Mucosa of rectum (tissue), 2 donors: Measurements from ENCODE around the gene TCTN2.

Experiments
- H3K27ac ChIP-seq, 2 donors: one replicate each; pipeline ENCODE4 v1.7.0; 2013; ENCODE audit warnings: inconsistent platforms in 2 of 2, low read depth in 2 of 2, low read length in 2 of 2
- H3K27me3 ChIP-seq, 2 donors: one replicate each; pipeline ENCODE4 v1.7.0; 2013; ENCODE audit warnings: low read length in 2 of 2; ENCODE audit not compliant: control insufficient read depth in 2 of 2, insufficient read depth in 2 of 2
- H3K36me3 ChIP-seq, 2 donors: one replicate each; pipeline ENCODE4 v1.7.0; 2013; ENCODE audit warnings: low read length in 2 of 2; ENCODE audit not compliant: control insufficient read depth in 2 of 2, insufficient read depth in 2 of 2
- H3K4me1 ChIP-seq, 2 donors: one replicate each; pipeline ENCODE4 v1.7.0; 2013; ENCODE audit warnings: low read length in 2 of 2, mild to moderate bottlenecking in 1 of 2; ENCODE audit not compliant: control insufficient read depth in 2 of 2, insufficient read depth in 2 of 2
- H3K4me3 ChIP-seq, 2 donors: one replicate each; pipeline ENCODE4 v1.7.0; 2013; ENCODE audit warnings: low read length in 2 of 2
- H3K9ac ChIP-seq, 2 donors: one replicate each; pipeline ENCODE4 v1.7.0; 2013; ENCODE audit warnings: low read length in 2 of 2, low read depth in 1 of 2, mild to moderate bottlenecking in 1 of 2
- H3K9me3 ChIP-seq, 2 donors: one replicate each; pipeline ENCODE4 v1.7.0; 2013; ENCODE audit warnings: low read length in 2 of 2; ENCODE audit not compliant: control insufficient read depth in 2 of 2
- donor health status: healthy.
- donor health status: Normal muscosa, but diverticular disease.

Gene TCTN2

DNA sequence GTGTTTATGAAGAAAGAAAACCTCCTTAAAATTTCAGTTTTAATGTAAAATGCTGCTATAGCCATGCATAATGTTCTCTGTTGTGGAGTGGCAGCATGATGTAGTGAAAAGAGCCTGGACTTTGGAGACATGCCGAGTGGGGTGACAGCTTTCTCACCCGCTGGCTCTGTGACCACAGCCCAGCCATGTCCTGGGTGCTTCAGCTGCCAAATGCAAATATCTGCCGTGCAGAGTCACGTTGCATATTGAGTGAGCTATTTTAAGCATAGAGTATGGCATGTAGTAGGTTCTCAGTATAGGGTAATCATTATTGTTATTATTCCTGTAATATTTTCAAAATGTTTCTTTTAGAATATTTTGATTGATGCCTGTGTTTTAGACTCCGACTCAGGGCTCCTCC is 15.5 kb upstream of the TCTN2 start:
- Histone ChIP-seq H3K9me3 (no peaks in the 10 kb centered on the region), H3K36me3 (peaks cover 10 to 19% of the 10 kb centered on the region in 2 donors), H3K27me3 (no peaks in the 10 kb centered on the region), H3K27ac (no peak overlapping the region), H3K4me3 (no peak overlapping the region), H3K4me1 (no peaks in the 10 kb centered on the region), H3K9ac (no peak overlapping the region)

DNA sequence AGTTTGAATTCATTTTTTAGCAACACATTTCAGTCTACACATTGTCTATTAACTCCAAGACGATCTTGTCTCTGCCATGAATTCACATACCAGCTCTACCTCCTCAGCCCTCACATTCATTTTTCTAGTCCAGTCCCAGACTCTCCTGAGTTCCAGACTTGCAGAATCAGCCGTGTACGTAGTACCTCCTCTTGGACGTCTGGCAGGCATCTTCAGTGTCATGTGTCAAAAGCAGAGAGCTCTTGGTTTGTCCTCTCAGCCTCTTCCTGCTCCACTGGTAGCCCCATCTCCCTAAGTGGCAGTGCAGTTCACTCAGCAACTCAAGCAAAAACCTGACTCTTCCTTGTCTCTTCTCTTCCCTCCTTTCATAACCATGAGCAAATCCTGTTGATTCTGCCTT is 14.5 kb upstream of the TCTN2 start:
- Histone ChIP-seq H3K27me3 (no peaks in the 10 kb centered on the region), H3K4me3 (no peak overlapping the region), H3K36me3 (peaks cover 10 to 22% of the 10 kb centered on the region in 2 donors), H3K9me3 (no peaks in the 10 kb centered on the region), H3K27ac (no peak overlapping the region), H3K9ac (no peak overlapping the region), H3K4me1 (no peaks in the 10 kb centered on the region)

- H3K4me1 ChIP-seq: no peaks in the 10 kb centered on the region
- H3K36me3 ChIP-seq: peaks cover 10 to 22% of the 10 kb centered on the region in 2 donors
- no peak overlapping the region for H3K9ac ChIP-seq
- no peaks in the 10 kb centered on the region for H3K27me3 ChIP-seq
- H3K27ac ChIP-seq: no peak overlapping the region
- H3K4me3 ChIP-seq: no peak overlapping the region
- no peaks in the 10 kb centered on the region for H3K9me3 ChIP-seq
Measured at GRCh38 chr12:123657211-123657610, 13.7 kb upstream of the TCTN2 start.

- Histone ChIP-seq H3K36me3 (peaks cover 10 to 22% of the 10 kb centered on the region in 2 donors), H3K9ac (no peak overlapping the region), H3K27me3 (no peaks in the 10 kb centered on the region), H3K4me3 (no peak overlapping the region), H3K27ac (no peak overlapping the region), H3K9me3 (no peaks in the 10 kb centered on the region), H3K4me1 (no peaks in the 10 kb centered on the region)
Measured at GRCh38 chr12:123659996-123660727, 10.8 kb upstream of the TCTN2 start.

- Histone ChIP-seq H3K4me1 (peaks cover 6 to 10% of the 10 kb centered on the region in 2 donors), H3K4me3 (no peak overlapping the region), H3K9ac (no peak overlapping the region), H3K9me3 (no peaks in the 10 kb centered on the region), H3K27ac (no peak overlapping the region), H3K27me3 (no peaks in the 10 kb centered on the region), H3K36me3 (no peaks in the 10 kb centered on the region)
Measured at GRCh38 chr12:123667771-123668170, 3.1 kb upstream of the TCTN2 start.

- no peaks in the 10 kb centered on the region for H3K27me3 ChIP-seq
- H3K36me3 ChIP-seq: peaks cover 4 to 7% of the 10 kb centered on the region in 2 donors
- no peaks in the 10 kb centered on the region for H3K9me3 ChIP-seq
- H3K4me1 ChIP-seq: peaks cover 6 to 10% of the 10 kb centered on the region in 2 donors
- H3K4me3 ChIP-seq: peak overlapping the region in 1 of 2 donors; percentile 93
- no peak overlapping the region for H3K27ac ChIP-seq
- H3K9ac ChIP-seq: no peak overlapping the region
Measured at GRCh38 chr12:123671876-123672275, 963 bp downstream of the TCTN2 start.

DNA sequence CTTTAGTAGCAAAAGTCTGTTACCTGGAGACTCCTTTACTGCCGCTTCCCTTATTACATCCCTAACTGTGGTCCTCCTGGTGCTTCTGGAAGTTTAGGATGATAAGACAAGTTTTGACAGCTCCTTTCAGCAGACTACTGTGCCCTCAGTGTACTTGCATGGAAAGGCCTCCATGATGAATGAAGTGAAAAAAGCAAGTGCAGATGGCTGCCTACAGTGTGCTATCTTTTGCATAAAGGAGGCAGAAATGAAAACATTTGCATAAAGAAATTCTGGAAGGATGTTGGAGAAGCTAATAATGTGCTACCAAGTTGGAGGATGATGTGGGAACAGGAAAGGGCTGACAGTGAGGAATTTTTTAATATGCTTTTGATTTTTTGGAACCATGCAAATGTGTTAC is 4.5 kb downstream of the TCTN2 start:
- H3K9ac ChIP-seq: no peak overlapping the region
- H3K27me3 ChIP-seq: no peaks in the 10 kb centered on the region
- no peak overlapping the region for H3K27ac ChIP-seq
- no peak overlapping the region for H3K4me3 ChIP-seq
- peaks cover 4 to 7% of the 10 kb centered on the region in 2 donors for H3K36me3 ChIP-seq
- peaks cover 6 to 10% of the 10 kb centered on the region in 2 donors for H3K4me1 ChIP-seq
- no peaks in the 10 kb centered on the region for H3K9me3 ChIP-seq

- no peak overlapping the region for H3K4me3 ChIP-seq
- no peak overlapping the region for H3K9ac ChIP-seq
- no peak overlapping the region for H3K27ac ChIP-seq
- peaks cover 2 to 4% of the 10 kb centered on the region in 2 donors for H3K4me1 ChIP-seq
- no peaks in the 10 kb centered on the region for H3K9me3 ChIP-seq
- H3K36me3 ChIP-seq: peaks cover 4 to 7% of the 10 kb centered on the region in 2 donors
- no peaks in the 10 kb centered on the region for H3K27me3 ChIP-seq
Measured at GRCh38 chr12:123676616-123677320, 5.9 kb downstream of the TCTN2 start.

DNA sequence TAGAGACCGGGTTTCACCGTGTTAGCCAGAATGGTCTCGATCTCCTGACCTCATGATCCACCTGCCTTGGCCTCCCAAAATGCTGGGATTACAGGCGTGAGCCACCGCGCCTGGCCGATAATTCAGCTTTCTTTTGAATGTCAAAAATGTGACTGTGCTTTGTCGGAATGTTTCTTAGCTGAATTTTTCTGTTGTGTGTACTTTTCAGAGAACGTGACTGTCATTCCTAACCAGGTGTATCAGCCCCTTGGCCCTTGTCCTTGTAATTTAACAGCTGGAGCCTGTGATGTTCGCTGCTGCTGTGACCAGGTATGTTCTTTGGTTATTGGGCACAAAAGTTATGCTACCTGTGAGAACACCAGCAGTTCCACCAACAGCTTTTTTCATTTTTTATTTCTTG is 8.1 kb downstream of the TCTN2 start:
- no peak overlapping the region for H3K27ac ChIP-seq
- no peaks in the 10 kb centered on the region for H3K27me3 ChIP-seq
- H3K4me3 ChIP-seq: no peak overlapping the region
- H3K4me1 ChIP-seq: no peaks in the 10 kb centered on the region
- peaks cover 4 to 6% of the 10 kb centered on the region in 2 donors for H3K36me3 ChIP-seq
- H3K9me3 ChIP-seq: no peaks in the 10 kb centered on the region
- no peak overlapping the region for H3K9ac ChIP-seq

DNA sequence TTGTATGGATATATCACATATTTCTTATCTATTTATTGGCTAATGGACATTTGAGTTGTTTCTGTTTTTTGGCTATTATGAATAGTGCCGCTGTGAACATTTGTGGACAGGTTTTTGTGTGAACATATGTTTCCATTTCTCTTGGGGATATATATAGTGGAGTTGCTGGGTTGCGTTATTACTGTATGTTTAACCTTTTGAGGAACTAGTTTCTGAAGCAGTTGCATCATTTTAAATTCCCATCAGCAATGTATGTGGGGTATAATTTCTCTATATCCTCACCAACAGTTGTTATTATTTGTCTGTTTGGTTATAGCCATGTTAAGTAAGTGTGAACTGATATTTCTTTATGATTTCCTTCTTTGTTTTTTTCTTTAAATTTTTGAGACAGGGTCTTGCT is 10.7 kb downstream of the TCTN2 start:
- no peak overlapping the region for H3K9ac ChIP-seq
- H3K4me3 ChIP-seq: no peak overlapping the region
- peaks cover 0 to 4% of the 10 kb centered on the region in 2 donors for H3K36me3 ChIP-seq
- no peaks in the 10 kb centered on the region for H3K9me3 ChIP-seq
- no peak overlapping the region for H3K27ac ChIP-seq
- no peaks in the 10 kb centered on the region for H3K27me3 ChIP-seq
- H3K4me1 ChIP-seq: no peaks in the 10 kb centered on the region
